HG03097 (cell line): ENCODE data around the gene PLA2G2C.
"Not testable (repeated sequence)": the region's sequence is repeated elsewhere in the genome, so short reads cannot be mapped to it uniquely, and the experiment has no call there.

Source experiments
- ATAC-seq: cut with Tn5 transposase; IDR thresholded peaks from one replicate; pipeline ENCODE4 v1.9.1; 2021; ENCODE audit not compliant: unreplicated experiment, low FRiP score

The PLA2G2C gene

DNA sequence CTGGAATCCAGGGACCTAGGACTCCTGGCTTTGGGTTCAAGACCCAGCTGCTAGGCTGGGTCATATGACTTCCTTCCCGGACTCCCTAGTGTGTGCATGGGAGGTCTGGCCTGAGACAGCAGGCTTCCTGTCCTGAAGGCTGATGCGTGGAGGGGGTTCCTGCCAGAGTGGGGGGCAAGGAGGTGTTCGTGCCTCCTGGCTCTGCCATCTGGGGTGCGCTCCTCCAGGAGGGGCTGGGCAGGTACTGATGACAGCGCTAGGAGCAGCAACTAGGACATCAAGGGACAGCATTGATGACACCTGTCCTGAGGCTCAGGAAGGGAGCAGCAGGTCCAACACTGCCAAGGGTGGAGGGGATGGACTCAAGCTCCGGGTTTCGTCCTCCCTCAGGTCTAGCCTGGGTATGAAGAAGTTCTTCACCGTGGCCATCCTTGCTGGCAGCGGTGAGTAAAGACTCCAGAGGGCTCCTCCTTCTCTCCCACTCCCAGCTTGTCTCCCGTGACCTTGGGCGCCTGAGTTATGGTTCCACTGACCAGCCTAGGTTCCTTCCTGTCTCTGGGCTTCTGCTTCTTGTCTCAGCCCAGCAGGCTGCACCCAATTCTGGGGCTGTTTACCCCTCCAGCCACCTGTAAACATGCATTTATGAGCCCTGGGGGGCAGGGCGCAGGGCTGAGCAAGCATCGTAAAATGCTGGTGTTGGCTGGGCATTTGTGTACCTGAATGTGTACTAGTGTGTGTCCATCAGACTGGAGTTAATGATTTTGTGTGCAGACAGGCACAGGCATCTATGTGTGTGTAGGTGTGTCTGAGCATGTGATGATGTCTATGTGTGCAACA is 46.3 kb downstream of the PLA2G2C start:
- ATAC-seq = no peak

DNA sequence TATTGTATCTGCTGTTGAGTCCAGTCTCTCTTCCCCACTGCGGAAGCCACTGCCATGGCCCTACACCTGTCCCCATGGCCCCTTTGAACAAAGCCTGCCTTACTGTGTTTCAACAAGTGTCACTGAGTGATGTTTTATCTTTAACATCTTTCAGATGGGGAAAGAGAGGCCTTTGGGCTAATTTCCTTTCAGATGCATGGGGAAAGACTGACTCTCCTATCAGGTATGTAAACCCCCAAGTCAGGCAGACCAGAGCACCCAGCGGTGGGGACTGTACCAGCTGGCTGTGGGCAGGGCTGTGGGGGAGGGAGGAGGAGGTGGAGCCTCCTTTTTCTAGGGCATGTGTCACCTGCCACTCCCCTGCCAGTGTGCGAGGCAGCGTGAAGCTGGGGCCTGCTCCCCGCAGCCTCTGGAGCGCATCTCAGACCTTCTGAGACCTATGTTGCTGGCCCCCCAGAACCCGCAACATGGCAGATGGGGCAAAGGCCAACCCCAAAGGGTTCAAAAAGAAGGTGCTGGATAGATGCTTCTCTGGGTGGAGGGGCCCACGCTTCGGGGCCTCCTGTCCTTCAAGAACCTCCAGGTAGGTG is 47.3 kb downstream of the PLA2G2C start, which contains the start of gene PLA2G2F:
Gene PLA2G2F, plus strand, starts transcription at position 363 of the 590 bp plus-strand sequence. Its CDS starts 105 bp downstream, at position 468.
- ATAC-seq = no peak

DNA sequence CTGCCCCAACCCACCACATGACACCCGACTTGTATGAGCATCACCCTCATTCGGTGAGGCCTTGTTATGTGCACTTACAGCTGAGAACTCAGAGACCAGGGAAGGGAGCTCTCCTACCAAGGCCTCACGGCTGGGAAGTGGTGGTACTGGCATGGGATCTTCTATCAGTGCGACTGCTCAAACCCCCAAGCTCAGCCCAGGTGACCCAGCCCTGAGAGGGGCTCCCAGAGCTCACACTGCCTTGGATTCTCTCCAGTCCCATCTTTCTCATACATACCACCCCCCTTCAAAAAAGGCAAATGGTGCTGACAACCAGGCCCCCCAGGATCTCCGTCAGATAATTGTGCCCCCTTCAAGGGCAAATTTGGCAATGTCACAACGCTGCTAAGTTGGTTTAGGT is 48.0 kb downstream of the PLA2G2C start:
- no peak for ATAC-seq

DNA sequence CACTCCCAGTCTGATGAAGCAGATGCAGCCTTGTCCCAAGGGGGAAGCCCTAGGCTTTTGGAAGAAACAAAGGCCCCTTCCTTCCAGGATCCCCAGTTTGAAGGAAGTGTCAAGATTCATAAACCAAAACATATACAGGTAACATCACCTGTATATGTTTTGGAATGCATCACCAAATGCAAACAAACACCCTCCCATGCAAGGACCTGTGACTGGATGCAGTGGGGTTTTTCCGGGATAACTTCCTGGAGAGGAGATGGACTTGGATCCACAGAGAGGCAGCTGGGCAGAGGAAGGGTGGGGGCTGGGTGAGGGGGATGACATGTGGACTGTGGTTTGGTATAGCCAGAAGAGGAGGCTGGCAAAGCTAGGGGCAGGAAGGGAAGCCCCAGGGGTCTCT is 48.7 kb downstream of the PLA2G2C start:
- ATAC-seq = no peak

DNA sequence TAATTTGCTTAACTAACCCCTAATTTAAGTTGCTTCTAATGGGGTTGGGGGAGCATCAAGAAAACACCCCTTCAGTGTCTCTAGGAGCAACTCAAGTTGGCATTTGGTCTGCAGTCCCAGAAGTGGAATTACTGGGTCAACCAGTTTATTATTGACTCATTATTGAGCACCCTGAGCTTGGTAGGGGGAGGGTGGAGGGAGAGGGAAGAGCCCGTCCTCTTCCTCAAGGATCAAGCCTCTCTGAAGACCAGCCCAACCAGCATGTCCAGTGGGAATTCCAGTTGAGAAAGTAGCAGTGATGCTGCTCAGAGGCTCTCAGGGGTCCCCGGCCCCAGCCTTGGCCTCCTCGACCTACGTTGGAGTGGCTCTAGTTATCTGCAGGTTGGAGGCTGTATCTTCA is 49.3 kb downstream of the PLA2G2C start:
- ATAC-seq = no peak

DNA sequence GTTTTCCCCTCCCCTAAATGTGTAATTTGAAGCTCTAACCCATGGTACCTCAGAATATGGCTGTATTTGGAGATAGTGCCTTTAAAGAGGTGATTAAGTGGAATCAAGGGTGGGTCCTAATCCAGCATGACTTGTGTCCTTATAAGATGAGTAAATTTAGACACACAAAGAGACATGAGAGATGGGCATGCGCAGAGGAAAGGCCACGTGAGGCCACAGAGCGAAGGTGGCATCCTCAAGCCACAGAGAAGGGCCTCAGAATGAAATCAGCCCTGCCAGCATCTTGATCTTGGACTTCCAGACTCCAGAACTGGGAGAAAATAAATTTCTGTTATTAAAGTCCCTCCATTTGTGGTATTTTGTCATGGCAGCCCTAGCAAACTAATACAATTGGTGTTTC is 50.1 kb downstream of the PLA2G2C start:
- ATAC-seq = no peak

DNA sequence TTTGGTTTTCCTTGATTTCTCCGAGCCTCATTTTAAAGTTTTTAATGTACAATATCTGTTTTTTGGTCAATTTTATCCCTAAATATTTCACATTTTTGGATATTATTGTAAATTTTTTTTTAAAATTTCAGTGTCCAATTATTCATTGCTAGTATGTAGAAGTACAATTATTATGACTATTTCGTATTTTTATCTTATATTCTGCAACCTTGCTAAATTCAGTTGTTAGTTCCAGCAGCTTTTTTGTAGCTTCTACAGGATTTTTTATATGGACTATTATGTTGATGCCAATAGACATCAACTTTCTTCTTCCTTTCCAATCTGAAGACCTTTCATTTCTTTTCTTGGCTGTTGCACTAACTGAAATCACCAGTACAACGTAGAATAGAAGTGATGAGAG is 51.3 kb downstream of the PLA2G2C start:
- no peak for ATAC-seq

DNA sequence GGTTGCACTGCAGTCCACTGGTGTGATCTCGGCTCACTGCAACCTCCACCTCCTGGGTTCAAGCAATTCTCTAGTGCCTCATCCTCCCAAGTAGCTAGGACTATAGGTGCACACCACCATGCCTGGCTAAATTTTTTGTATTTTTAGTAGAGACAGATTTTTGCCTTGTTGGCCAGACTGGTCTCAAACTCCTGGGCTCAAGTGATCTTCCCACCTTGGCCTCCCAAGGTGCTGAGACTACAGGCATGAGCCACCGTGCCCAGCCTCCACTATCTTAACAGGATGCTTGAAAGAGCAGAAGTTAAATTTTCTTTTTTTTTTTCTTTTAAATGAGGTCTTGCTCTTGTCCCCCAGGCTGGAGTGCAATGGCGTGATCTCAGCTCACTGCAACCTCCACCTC is 55.8 kb downstream of the PLA2G2C start:
- ATAC-seq = not testable (repeated sequence)

DNA sequence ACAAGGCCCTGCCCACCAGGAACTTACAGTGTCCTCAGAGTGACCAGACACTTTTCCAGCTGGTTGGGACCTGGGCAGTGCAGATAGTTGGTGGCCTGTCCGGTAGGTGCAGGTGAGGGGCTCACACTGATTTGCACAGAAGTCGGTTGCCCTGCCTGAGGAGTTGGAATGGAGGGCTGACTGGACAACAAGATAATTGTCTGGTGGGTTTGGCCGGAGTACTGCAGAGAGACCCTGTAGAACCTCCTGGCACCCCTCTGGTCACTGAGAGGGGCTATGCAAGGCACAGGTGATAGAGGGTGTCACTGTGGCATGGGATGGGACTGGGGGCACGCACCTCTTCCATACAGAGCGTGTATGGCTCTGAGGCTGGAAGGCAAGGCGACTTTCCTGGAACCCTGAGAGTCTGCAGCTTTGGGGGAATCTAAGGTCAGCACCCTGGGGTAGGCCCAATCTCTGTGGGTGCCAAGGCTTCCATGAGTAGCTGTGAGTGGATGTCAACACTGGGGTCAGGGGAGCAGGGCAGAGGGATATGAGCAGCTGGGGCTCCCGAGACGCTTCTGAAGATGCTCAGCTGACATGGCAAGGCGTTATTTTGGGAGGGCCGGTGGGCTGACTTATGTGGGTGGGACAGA is 59.4 kb downstream of the PLA2G2C start:
- ATAC-seq = no peak

DNA sequence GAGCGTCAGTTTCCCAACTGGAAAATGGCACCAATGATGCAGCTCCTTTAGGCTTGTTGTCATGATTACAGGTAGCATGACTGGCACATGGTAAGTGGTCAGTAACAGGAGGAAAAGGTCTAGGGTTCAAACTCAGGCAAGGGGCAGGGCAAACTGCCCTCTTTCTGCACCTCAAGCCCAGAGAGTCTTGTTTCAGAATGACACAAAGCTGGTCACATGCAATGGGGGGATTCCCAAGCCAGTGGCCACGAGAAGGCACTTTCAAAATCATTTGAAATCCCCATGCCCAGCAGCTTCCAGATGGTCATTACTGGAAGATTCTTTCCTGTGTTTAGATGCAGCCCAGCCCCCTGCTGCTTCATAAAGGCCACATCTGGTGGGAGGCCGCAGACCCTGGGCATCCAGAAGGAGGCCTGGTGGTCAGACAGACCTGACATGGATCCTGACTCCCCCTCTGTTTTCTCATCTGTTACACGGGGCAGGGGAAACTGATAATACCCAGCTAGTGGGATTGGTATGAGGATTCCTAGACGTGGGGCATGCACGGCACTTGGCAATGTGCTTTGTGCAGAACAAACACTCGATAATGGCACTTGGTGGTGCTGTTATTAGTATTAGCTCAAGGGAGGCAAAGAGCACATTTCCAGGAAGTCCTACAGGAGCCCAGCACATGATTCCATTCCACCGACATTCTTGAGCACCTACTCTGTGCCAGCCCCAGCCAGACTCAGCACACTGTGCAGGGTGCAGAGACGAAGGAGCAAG is 60.1 kb downstream of the PLA2G2C start:
- ATAC-seq = no peak

DNA sequence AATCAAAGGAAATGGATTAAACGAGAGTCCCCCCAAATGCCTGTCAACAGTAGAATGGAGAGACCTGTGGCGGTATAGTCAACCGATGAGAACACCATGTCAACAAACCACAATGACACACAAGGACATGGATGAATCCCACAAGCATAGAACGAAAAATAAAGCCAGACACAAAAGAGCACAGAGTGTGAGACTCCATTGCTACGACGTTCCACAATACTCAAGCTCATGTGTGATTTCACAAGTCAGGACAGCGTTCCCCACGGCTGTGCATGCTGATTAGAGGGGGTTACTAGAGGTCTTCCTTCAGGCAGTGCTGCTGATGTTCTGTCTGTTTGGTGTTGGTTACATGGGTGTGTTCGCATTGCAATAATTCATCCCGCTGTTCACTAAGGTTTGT is 61.2 kb downstream of the PLA2G2C start:
- ATAC-seq = no peak

DNA sequence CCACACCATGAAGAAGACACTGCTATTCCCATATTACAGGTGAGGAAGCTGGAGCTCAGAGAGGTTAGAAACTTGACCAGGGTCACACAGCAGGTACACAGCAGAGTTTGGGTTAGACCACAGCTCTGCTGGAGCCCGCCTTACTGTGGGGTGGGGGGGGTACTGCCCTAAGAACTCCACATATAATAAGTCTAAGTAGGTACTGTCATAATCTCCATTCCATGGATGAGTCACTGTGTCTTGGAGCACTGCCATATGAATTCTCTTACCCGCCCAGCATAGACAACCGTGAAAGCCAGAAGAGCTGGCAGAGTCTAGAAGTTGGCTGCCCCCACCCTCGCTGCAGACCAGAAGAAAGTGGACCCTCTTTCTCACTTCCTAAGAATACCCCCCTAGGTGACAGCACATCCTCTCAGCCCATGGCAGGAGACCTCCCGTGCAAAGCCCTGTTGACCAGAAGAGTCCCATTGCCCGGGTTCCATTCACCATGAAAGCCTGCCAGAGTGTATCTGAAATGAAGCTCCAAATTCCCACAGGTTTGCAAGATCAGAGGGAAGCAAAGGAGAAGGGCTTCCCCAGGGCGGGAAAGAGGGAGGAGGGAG is 61.8 kb downstream of the PLA2G2C start:
- ATAC-seq = no peak

DNA sequence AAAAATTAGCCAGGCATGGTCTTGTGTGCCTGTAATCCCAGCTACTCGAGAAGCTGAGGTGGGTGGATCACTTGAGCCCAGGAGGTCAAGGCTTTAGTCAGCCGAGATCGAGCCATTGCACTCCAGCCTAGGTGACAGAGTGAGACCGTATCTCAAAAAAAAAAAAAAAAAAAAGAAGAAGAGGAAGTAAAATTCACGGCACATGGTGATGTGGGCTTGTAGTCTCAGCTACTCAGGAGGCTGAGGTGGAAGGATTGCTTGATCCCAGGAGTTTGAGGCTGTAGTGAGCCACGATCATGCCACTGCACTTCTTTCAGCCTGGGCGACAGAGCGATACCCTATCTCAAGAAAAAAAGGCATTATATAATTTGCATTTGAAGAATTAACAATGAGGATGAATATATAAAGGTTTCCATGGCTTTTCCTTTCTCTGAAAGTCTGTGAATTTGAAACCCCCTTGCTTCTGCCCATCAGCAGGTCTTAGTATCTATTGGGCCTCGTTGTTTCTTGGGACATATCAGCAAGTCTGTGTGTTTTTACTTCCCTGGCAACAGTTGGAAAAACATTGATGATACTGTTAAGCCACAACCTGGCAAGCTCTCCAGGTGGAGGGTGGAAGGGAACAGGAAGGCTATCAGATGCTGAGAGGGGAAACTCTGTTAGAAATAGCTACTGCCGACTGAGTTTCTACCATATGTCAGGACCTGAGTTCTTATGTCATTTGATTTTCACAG is 62.4 kb downstream of the PLA2G2C start:
- ATAC-seq = no peak

DNA sequence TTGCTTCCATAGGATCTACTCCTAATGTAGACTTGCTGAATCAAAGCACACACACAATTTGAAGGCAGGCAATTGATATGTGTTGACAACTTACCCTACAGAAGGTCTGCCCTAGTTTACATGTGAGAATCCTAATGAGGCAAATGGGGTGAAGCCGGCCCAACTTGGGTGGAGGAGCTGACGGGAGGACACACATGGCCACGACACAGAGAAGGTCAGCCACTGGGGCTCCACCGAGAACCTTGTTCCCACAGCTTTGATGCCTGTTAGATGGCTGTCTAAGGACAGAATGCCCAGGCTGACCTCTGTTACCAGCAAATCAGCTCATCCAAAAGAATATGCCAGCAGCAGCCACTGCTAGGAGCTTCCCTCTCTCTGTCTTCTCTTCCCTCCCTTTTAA is 65.5 kb downstream of the PLA2G2C start:
- no peak for ATAC-seq

DNA sequence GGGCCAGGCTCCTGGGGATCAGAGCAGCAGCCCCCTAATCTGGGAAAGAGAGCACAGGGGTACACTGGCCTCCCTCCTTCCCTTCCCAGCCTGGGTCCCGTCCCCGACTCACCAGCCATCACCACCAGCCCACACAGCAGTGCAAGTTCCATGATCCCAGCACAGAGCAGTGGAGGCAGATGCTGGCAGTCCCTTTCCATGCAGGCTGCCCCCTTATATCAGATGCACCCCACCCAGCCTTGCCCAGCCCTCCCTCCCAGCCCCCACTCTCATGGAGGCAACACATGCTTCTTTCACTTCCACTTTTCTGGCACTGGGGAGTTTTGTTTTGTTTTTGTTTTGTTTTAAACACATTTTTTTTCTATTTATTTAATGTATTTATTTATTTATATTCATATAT is 67.0 kb downstream of the PLA2G2C start, which contains the start of gene PLA2G2D:
Gene PLA2G2D, minus strand, starts transcription at position 190 of the 400 bp plus-strand sequence. Its CDS starts 38 bp downstream, at position 152.
- no peak for ATAC-seq

DNA sequence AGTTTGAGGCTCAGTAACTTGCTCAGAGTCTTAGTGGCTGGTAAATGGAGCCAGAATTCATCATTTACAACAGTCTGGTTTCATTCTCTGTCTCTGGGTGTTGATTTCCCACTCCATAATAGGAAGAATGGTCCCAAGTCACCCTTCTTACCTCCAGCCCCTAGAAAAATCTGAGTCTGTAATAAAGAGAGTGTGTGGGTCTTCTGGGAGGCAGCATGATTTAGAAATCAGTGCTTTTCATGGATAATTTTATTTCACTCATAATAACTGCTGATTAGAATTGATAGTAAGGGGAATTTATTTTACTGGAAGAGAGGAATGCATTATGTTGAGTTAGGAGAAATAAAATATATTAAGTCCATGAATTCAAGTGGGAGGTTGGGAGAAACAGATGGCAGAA is 69.1 kb downstream of the PLA2G2C start:
- ATAC-seq = no peak

DNA sequence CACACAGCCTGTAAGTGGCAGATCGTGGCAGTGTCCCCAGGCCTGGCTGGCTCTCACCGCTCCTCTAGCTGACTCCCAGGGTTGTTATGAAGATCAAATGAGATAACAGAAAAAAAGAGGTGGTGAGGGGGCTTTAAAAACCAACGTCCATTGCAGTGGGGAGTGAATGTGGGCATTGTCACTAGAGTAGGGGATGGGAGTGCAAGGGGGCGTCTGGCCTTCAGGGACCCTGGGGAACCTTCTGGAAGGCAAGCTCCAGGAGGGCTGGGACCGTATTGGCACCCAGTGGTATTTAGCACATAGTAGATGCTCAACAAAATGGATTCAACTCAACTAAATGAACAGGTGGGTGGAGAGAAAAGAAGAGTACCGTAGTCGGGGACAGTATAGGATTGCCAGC is 70.4 kb downstream of the PLA2G2C start:
- ATAC-seq = no peak

DNA sequence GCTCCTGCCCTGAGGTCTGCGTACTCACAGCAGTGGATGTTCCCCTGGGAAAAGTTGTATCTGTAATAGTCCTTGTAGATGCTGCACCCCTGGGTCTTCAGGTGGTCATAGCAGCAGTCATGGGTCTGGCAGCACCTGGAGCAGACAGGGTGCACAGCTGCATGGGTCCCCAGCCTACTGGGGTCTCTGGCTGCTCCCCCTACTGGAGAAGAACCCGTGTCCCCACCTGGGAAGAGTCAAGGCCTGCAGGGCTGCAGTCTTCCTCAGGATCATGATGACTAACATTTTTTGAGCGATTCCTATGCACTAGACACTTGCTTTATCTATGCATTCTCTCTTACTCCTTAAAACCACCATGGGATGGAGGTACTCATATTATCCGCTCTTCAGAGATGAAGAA is 70.8 kb downstream of the PLA2G2C start:
- no peak for ATAC-seq

DNA sequence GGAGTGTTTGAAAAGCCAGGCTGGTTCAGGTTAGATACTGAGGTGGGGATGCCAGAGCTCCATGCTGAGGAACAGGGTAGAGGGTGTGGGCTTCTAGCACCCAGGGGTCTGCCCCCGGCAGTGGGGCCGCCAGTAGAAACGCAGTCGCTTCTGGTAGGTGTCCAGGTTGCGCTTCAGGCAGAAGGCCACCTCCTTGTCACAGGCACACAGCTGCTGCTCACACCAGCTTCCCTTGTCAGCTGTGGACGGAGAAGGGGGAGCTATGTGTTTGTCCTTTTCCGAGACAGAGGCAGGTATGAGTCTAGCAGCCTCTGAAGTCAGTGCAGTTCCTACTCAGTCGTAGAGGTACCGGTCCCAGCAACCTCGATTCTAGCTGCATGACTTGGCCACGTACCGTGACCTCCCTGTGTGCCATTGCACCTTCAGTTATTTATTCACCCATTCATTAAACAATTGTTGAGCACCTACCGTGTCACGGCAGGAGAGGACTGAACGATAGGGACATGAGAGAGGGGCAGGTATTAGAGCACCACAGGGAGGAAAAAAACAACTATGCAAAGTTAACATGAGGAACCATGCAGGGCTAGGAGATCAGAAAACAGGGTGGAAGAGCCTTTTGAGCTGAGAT is 72.2 kb downstream of the PLA2G2C start:
- ATAC-seq = no peak
